NB4 (cell line): Measurements from ENCODE around the gene TIMP4.

Source experiments
- CTCF ChIP-seq: IDR thresholded peaks from one replicate; pipeline ENCODE4 v1.5.1; 2012; ENCODE audit warnings: low read depth, low read length
- MAX ChIP-seq: IDR thresholded peaks from 2 replicates; pipeline ENCODE4 v1.6.1; 2011; ENCODE audit warnings: low read depth, low read length
- POLR2A ChIP-seq: IDR thresholded peaks from 2 replicates; pipeline ENCODE4 v1.6.1; 2011; ENCODE audit warnings: mild to moderate bottlenecking; ENCODE audit not compliant: insufficient read length; ENCODE audit errors: extremely low read depth

- TF ChIP-seq CTCF (no peak), POLR2A (no peak), MAX (no peak)
These were observed 27.3 kb upstream of the TIMP4 start for GRCh38 chr3:12186046-12186445.
